SK-N-SH (cell line): ENCODE measurements around the gene POLN.

Experiments used
- CHD2 ChIP-seq: fragments of 150-350 bp; IDR thresholded peaks from 2 replicates; pipeline ENCODE4 v1.6.1; 2018; ENCODE audit warnings: low read length; ENCODE audit not compliant: partially characterized antibody
- EP300 ChIP-seq, 2 experiments: IDR thresholded peaks; 2 replicates each; pipeline versions ENCODE4 v1.4.0 to v1.6.1; 2012; ENCODE audit warnings: borderline replicate concordance in 1 of 2, low read depth in 1 of 2, low read length in 1 of 2
- EZH2phosphoT487 ChIP-seq: fragments of 200-600 bp; sonication (generic); IDR thresholded peaks from 2 replicates; pipeline ENCODE4 v1.6.1; 2017; ENCODE audit warnings: low read depth, mixed run types, mild to moderate bottlenecking, antibody characterized with exemption, moderate library complexity, borderline replicate concordance
- MAX ChIP-seq: IDR thresholded peaks from 2 replicates; pipeline ENCODE4 v1.4.0; 2012; ENCODE audit warnings: low read depth
- SIN3A ChIP-seq: IDR thresholded peaks from 2 replicates; pipeline ENCODE4 v1.6.1; 2012; ENCODE audit warnings: low read depth, mild to moderate bottlenecking, low read length, moderate library complexity, borderline replicate concordance
- TF ChIP-seq, protein P1 (sequence below): fragments of 200-600 bp; sonication (generic); IDR thresholded peaks from 2 replicates; pipeline ENCODE4 v1.6.1; 2017; ENCODE audit warnings: antibody characterized with exemption, mild to moderate bottlenecking, moderate library complexity
- TF ChIP-seq, protein P2 (sequence below): IDR thresholded peaks from 2 replicates; pipeline ENCODE4 v1.6.1; 2012; ENCODE audit warnings: mild to moderate bottlenecking, low read depth, low read length, moderate library complexity

DNA sequence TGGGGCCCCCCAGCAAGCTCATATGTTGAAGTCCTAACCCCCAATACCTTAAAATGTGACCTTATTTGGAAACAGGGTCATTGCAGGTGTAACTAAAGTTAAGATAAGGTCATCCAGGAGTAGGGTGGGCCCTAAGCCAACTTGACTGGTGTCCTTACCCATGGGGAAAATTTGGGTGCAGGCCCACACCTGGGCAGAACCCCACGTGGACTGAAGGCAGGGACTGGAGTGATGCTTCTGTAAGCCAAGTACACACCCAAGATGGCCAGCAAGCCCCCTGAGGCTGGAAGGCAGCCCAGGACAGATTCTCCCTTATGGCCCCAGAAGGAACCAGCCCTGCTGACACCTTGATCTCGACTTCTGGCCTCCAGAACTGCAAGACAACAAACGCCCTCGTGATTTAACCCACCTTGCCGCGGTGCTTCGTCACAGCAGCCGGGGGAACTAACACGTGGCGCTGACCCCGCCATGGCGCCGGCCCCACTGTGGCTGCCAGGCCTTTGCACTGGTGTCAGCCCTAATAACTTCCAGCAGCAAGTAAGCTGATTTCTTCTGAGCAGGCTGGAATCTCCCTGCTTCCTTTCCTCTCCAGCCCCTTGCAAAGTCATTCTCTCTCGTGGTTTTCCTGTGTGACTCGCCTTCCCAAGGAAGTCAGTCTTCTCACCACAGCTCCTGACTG, 43.2 kb upstream of the POLN start:
- TF ChIP-seq, protein P1, sequence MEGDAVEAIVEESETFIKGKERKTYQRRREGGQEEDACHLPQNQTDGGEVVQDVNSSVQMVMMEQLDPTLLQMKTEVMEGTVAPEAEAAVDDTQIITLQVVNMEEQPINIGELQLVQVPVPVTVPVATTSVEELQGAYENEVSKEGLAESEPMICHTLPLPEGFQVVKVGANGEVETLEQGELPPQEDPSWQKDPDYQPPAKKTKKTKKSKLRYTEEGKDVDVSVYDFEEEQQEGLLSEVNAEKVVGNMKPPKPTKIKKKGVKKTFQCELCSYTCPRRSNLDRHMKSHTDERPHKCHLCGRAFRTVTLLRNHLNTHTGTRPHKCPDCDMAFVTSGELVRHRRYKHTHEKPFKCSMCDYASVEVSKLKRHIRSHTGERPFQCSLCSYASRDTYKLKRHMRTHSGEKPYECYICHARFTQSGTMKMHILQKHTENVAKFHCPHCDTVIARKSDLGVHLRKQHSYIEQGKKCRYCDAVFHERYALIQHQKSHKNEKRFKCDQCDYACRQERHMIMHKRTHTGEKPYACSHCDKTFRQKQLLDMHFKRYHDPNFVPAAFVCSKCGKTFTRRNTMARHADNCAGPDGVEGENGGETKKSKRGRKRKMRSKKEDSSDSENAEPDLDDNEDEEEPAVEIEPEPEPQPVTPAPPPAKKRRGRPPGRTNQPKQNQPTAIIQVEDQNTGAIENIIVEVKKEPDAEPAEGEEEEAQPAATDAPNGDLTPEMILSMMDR, result no peak
- no peak for TF ChIP-seq EP300 (IDR thresholded peaks at IDR 0.05; ENCODE audit: borderline replicate concordance in 1 of 2, low read depth in 1 of 2, low read length in 1 of 2)
- TF ChIP-seq SIN3A, result no peak
- no peak for TF ChIP-seq EZH2phosphoT487
- no peak for TF ChIP-seq MAX
- no peak for TF ChIP-seq CHD2
- TF ChIP-seq, protein P2, sequence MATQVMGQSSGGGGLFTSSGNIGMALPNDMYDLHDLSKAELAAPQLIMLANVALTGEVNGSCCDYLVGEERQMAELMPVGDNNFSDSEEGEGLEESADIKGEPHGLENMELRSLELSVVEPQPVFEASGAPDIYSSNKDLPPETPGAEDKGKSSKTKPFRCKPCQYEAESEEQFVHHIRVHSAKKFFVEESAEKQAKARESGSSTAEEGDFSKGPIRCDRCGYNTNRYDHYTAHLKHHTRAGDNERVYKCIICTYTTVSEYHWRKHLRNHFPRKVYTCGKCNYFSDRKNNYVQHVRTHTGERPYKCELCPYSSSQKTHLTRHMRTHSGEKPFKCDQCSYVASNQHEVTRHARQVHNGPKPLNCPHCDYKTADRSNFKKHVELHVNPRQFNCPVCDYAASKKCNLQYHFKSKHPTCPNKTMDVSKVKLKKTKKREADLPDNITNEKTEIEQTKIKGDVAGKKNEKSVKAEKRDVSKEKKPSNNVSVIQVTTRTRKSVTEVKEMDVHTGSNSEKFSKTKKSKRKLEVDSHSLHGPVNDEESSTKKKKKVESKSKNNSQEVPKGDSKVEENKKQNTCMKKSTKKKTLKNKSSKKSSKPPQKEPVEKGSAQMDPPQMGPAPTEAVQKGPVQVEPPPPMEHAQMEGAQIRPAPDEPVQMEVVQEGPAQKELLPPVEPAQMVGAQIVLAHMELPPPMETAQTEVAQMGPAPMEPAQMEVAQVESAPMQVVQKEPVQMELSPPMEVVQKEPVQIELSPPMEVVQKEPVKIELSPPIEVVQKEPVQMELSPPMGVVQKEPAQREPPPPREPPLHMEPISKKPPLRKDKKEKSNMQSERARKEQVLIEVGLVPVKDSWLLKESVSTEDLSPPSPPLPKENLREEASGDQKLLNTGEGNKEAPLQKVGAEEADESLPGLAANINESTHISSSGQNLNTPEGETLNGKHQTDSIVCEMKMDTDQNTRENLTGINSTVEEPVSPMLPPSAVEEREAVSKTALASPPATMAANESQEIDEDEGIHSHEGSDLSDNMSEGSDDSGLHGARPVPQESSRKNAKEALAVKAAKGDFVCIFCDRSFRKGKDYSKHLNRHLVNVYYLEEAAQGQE, result no peak
